Epithelial cell of alveolus of lung (primary cell): ENCODE results near the gene STX17. TPM values are rescaled to one million over a fixed set of nuclear protein-coding genes. Genes with fewer than 3 reads are reported as not detected.

Source experiments
- total RNA-seq: library from RNA; depleted of rRNA; stranded (reverse); fragments of >200 nt; gene quantifications from 2 replicates; pipeline ENCODE4 v1.2.1, GENCODE V29; 2015

The STX17 gene
- 10.7 and 25.9 TPM in 2 replicates for total RNA-seq

DNA sequence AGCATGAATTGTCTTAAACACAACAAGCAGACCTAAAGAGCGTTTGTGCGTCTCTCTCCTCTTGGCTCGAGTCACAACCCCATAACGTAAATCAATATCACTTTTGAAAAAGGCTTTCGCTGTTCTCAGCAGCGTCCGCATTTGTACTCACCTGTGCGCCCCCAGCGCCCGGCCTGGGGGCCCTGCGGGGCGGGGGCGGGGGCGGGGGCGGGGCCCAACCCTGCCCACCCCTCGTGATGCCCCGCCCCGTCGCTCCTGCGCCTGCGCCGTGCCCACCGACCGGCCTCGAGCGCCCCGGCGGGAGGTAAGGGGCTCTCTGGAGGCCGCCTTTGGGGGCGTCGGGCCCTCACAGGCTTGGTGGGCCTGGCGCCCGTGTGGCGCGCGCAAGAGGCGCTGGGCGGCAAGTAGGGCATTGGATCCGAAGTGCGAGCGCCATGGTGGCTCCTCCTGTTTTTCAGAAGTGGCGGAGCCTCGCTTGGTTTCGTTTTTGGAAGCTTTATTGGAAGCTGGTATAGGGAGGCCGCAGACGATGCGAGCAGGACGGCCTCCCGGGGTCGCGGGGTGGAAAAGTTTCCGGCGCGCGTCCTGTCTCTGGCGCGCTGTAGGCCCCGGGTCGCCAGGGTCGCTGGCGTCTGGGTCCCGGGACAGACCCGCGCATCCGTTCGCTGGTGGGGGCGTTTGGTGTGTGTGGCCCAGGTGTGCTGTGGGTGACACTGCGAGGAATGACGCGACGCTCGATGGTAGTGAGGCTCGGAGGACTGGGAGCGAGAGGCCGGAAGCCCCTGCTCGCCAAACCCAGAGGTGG, at the start of gene STX17:
Gene STX17 (plus strand): TSS at position 252 of the 805 bp plus-strand sequence. CDS start 8,586 bp downstream, outside the sequence.

Other genes starting within 250 kb of the STX17 start
- 0.26 and 1.3 TPM in 2 replicates for gene NR4A3, start 84.8 kb upstream of the STX17 start, total RNA-seq
- gene ERP44, start 192.3 kb downstream of the STX17 start, total RNA-seq, result 14.0 and 14.4 TPM in 2 replicates
- gene INVS, start 192.6 kb downstream of the STX17 start, total RNA-seq, result 15.0 and 21.0 TPM in 2 replicates